ENCODE data around the gene SOCS1. TPM values are rescaled to one million over a fixed set of nuclear protein-coding genes. Genes with fewer than 3 reads are reported as not detected.

Gene SOCS1
- total and polyA plus RNA-seq, 4 donors = 1.8 to 10.9 (median 2.3) TPM

DNA sequence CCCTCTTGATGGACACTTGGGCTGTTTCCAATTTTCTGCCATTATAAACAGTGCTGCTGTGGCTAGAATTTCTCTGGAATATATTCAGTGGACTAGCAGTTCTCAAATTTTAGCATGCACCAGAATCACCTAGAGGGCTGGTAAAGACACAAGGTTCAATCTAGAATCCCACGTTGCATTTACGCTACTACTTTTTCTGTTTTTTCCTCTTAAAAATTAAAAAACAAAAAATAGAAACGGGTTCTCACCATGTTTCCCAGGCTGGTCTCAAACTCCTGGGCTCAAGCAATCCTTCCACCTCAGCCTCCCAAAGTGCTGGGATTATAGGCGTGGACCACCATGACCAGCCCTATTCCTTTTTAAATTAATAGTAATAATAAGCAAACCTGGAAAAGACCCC is 39.7 kb upstream of the SOCS1 start:
- no peak for DNase-seq (ENCODE audit: low spot score)
- H3K27me3 ChIP-seq (ENCODE audit: control insufficient read depth in 4 of 4, insufficient read depth in 4 of 4, low read length in 3 of 4) = no peaks in the 10 kb centered on the region
- no peak overlapping the region for H3K4me3 ChIP-seq (ENCODE audit: low read depth in 1 of 3, low read length in 3 of 3)
- no peak for TF ChIP-seq FOXA1 (IDR thresholded peaks at IDR 0.05)
- TF ChIP-seq HNF4G (IDR thresholded peaks at IDR 0.05) = no peak
- no peak for TF ChIP-seq EGR1 (IDR thresholded peaks at IDR 0.05; ENCODE audit: low read depth in 2 of 2)
- TF ChIP-seq TAF1 (conservative IDR thresholded peaks at IDR 0.05) = no peak
- no peak overlapping the region for H3K9ac ChIP-seq (ENCODE audit: low read depth in 1 of 2, low read length in 2 of 2)
- no peak overlapping the region for H3K27ac ChIP-seq (ENCODE audit: low read depth in 1 of 2, low read length in 2 of 2)
- 95% methylated on average over 4 of the region's 4 CpGs for WGBS
- no peaks in the 10 kb centered on the region for H3K36me3 ChIP-seq (ENCODE audit: control insufficient read depth in 4 of 4, insufficient read depth in 3 of 4, low read depth in 1 of 4, low read length in 3 of 4)
- H3K9me3 ChIP-seq (ENCODE audit: control insufficient read depth in 4 of 4, low read length in 3 of 4) = no peaks in the 10 kb centered on the region
- H3K4me1 ChIP-seq (ENCODE audit: control insufficient read depth in 4 of 4, insufficient read depth in 4 of 4, low read length in 3 of 4) = peaks cover 6 to 17% (median 11%) of the 10 kb centered on the region in 4 donors

DNA sequence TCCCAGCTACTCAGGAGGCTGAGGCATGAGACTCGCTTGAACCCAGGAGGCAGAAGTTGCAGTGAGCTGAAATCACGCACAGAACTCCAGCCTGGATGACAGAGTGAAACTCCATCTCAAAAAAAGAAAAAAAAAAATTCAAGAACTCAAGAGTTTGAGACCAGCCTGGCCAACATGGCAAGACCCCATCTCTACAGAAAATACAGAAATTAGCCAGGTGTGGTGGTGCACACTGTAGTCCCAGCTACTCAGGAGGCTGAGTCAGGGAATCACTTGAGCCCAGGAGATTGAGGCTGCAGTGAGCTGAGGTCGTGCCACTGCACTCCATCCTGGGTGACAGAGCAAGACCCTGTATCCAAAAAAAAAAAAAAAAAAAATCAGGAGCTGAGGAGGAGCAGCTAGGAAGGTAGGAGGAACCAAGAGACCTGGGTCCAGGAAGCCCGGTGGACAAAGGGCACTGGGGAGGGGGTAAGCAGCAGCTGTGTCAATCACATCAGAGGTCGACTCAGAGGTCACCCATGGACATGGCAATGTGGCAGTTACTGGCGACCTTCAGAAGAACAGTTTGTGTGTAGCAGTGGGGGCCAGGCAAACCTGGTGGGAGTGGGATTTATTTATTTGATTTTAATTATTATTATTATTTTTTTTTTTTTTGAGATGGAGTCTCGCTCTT is 36.2 kb upstream of the SOCS1 start:
- no peak for TF ChIP-seq GABPA (IDR thresholded peaks at IDR 0.05 in 1 of 2, conservative IDR thresholded peaks at IDR 0.05 in 1 of 2)
- TF ChIP-seq YY1 (IDR thresholded peaks at IDR 0.05) = no peak
- TF ChIP-seq, protein P1, sequence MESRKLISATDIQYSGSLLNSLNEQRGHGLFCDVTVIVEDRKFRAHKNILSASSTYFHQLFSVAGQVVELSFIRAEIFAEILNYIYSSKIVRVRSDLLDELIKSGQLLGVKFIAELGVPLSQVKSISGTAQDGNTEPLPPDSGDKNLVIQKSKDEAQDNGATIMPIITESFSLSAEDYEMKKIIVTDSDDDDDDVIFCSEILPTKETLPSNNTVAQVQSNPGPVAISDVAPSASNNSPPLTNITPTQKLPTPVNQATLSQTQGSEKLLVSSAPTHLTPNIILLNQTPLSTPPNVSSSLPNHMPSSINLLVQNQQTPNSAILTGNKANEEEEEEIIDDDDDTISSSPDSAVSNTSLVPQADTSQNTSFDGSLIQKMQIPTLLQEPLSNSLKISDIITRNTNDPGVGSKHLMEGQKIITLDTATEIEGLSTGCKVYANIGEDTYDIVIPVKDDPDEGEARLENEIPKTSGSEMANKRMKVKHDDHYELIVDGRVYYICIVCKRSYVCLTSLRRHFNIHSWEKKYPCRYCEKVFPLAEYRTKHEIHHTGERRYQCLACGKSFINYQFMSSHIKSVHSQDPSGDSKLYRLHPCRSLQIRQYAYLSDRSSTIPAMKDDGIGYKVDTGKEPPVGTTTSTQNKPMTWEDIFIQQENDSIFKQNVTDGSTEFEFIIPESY (IDR thresholded peaks at IDR 0.05) = no peak
- WGBS = 80% methylated on average over 7 of the region's 7 CpGs
- Histone ChIP-seq H3K27ac (ENCODE audit: low read depth in 1 of 2, low read length in 2 of 2) (no peak overlapping the region), H3K27me3 (ENCODE audit: control insufficient read depth in 4 of 4, insufficient read depth in 4 of 4, low read length in 3 of 4) (no peaks in the 10 kb centered on the region), H3K9me3 (ENCODE audit: control insufficient read depth in 4 of 4, low read length in 3 of 4) (no peaks in the 10 kb centered on the region), H3K4me3 (ENCODE audit: low read depth in 1 of 3, low read length in 3 of 3) (no peak overlapping the region), H3K4me1 (ENCODE audit: control insufficient read depth in 4 of 4, insufficient read depth in 4 of 4, low read length in 3 of 4) (peaks cover 1 to 10% (median 6%) of the 10 kb centered on the region in 4 donors), H3K36me3 (ENCODE audit: control insufficient read depth in 4 of 4, insufficient read depth in 3 of 4, low read depth in 1 of 4, low read length in 3 of 4) (no peaks in the 10 kb centered on the region), H3K9ac (ENCODE audit: low read depth in 1 of 2, low read length in 2 of 2) (no peak overlapping the region)
- no peak for DNase-seq (ENCODE audit: low spot score)

DNA sequence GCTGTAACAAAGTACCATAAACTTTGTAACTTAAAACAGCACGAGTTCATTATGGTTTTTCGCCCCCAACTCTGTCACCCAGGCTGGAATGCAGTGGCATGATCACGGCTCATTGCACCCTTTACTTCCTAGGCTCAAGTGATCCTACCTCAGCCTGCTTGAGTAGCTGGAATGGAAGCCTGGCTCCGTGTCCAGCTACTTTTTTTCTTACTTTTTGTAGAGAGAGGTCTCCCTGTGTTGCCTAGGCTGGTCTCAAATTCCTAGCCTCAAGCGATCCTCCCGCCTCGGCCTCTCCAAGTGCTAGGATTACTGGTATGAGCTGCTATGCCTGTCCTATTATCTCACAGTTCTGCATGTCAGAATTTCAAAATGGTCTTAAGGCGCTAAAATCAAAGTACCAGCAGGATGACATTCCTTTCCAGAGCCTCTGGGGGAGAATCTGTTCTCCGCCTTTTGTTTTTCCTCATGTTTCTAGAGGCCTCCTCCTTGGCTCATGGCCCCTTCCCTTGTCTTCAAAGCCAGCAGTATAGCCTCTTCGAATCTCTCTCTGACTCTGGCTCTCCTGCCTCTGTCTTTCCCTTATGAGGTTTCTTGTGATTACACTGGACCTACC is 35.2 kb upstream of the SOCS1 start:
- H3K36me3 ChIP-seq (ENCODE audit: control insufficient read depth in 4 of 4, insufficient read depth in 3 of 4, low read depth in 1 of 4, low read length in 3 of 4) = no peaks in the 10 kb centered on the region
- no peak for TF ChIP-seq EGR1 (IDR thresholded peaks at IDR 0.05; ENCODE audit: low read depth in 2 of 2)
- TF ChIP-seq JUND (IDR thresholded peaks at IDR 0.05) = no peak
- TF ChIP-seq, protein P2, sequence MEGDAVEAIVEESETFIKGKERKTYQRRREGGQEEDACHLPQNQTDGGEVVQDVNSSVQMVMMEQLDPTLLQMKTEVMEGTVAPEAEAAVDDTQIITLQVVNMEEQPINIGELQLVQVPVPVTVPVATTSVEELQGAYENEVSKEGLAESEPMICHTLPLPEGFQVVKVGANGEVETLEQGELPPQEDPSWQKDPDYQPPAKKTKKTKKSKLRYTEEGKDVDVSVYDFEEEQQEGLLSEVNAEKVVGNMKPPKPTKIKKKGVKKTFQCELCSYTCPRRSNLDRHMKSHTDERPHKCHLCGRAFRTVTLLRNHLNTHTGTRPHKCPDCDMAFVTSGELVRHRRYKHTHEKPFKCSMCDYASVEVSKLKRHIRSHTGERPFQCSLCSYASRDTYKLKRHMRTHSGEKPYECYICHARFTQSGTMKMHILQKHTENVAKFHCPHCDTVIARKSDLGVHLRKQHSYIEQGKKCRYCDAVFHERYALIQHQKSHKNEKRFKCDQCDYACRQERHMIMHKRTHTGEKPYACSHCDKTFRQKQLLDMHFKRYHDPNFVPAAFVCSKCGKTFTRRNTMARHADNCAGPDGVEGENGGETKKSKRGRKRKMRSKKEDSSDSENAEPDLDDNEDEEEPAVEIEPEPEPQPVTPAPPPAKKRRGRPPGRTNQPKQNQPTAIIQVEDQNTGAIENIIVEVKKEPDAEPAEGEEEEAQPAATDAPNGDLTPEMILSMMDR (IDR thresholded peaks at IDR 0.05; ENCODE audit: low read depth, low read length, missing input control) = no peak
- no peak for TF ChIP-seq NR2F2 (IDR thresholded peaks at IDR 0.05)
- TF ChIP-seq FOXA2 (IDR thresholded peaks at IDR 0.05) = no peak
- no peak for TF ChIP-seq FOXA1 (IDR thresholded peaks at IDR 0.05)
- no peak for TF ChIP-seq HNF4G (IDR thresholded peaks at IDR 0.05)
- no peak for TF ChIP-seq HNF4A (conservative IDR thresholded peaks at IDR 0.05)
- TF ChIP-seq, protein P3, sequence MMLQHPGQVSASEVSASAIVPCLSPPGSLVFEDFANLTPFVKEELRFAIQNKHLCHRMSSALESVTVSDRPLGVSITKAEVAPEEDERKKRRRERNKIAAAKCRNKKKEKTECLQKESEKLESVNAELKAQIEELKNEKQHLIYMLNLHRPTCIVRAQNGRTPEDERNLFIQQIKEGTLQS (IDR thresholded peaks at IDR 0.05) = no peak
- TF ChIP-seq YY1 (IDR thresholded peaks at IDR 0.05) = no peak
- TF ChIP-seq GABPA (IDR thresholded peaks at IDR 0.05 in 1 of 2, conservative IDR thresholded peaks at IDR 0.05 in 1 of 2) = no peak
- TF ChIP-seq, protein P4, sequence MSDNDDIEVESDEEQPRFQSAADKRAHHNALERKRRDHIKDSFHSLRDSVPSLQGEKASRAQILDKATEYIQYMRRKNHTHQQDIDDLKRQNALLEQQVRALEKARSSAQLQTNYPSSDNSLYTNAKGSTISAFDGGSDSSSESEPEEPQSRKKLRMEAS (IDR thresholded peaks at IDR 0.05) = no peak
- TF ChIP-seq RAD21 (IDR thresholded peaks at IDR 0.05) = no peak
- no peak for TF ChIP-seq RXRA (IDR thresholded peaks at IDR 0.05)
- TF ChIP-seq, protein P1 (IDR thresholded peaks at IDR 0.05) = no peak
- TF ChIP-seq SP1 (IDR thresholded peaks at IDR 0.05) = no peak
- no peaks in the 10 kb centered on the region for H3K4me1 ChIP-seq (ENCODE audit: control insufficient read depth in 4 of 4, insufficient read depth in 4 of 4, low read length in 3 of 4)
- no peak overlapping the region for H3K9ac ChIP-seq (ENCODE audit: low read depth in 1 of 2, low read length in 2 of 2)
- no peaks in the 10 kb centered on the region for H3K9me3 ChIP-seq (ENCODE audit: control insufficient read depth in 4 of 4, low read length in 3 of 4)
- H3K27me3 ChIP-seq (ENCODE audit: control insufficient read depth in 4 of 4, insufficient read depth in 4 of 4, low read length in 3 of 4) = no peaks in the 10 kb centered on the region
- no peak overlapping the region for H3K27ac ChIP-seq (ENCODE audit: low read depth in 1 of 2, low read length in 2 of 2)
- H3K4me3 ChIP-seq (ENCODE audit: low read depth in 1 of 3, low read length in 3 of 3) = no peak overlapping the region
- no peak for DNase-seq (ENCODE audit: low spot score)
- WGBS = 83% methylated on average over 10 of the region's 10 CpGs

Data from liver (tissue), 9 donors.